ENCODE measurements around the gene ARSI.

The ARSI gene

GRCh38 chr5:150326707-150327106 is 24.0 kb upstream of the ARSI start:
- TF ChIP-seq HDGF (IDR thresholded peaks at IDR 0.05; ENCODE audit: borderline replicate concordance) (no peak), NFRKB (IDR thresholded peaks at IDR 0.05) (no peak)
- DNase-seq (ENCODE audit: extremely low spot score), result no peak
- ChIA-PET POLR2A (no interaction called here), CTCF (no interaction called here)

GRCh38 chr5:150325426-150325825 is 22.7 kb upstream of the ARSI start:
- CTCF ChIA-PET, result no interaction called here
- no peak for TF ChIP-seq HDGF (IDR thresholded peaks at IDR 0.05; ENCODE audit: borderline replicate concordance)
- TF ChIP-seq PKNOX1 (IDR thresholded peaks at IDR 0.05), result no peak
- TF ChIP-seq FOXA1 (IDR thresholded peaks at IDR 0.05), result no peak
- TF ChIP-seq TARDBP (IDR thresholded peaks at IDR 0.05), result no peak
- TF ChIP-seq NFRKB (IDR thresholded peaks at IDR 0.05), result no peak
- TF ChIP-seq ELF4 (IDR thresholded peaks at IDR 0.05), result no peak
- TF ChIP-seq ZNF384 (IDR thresholded peaks at IDR 0.05), result no peak
- no peak for TF ChIP-seq BHLHE40 (IDR thresholded peaks at IDR 0.05; ENCODE audit: borderline replicate concordance)
- no peak for TF ChIP-seq L3MBTL2 (conservative IDR thresholded peaks at IDR 0.05)
- no peak for TF ChIP-seq SP1 (IDR thresholded peaks at IDR 0.05)
- no peak for TF ChIP-seq FOXK2 (IDR thresholded peaks at IDR 0.05)
- no peak for TF ChIP-seq FOXM1 (IDR thresholded peaks at IDR 0.05; ENCODE audit: borderline replicate concordance)
- TF ChIP-seq CTBP1 (IDR thresholded peaks at IDR 0.05; ENCODE audit: borderline replicate concordance), result no peak
- TF ChIP-seq ARNT (IDR thresholded peaks at IDR 0.05), result no peak
- no peak for TF ChIP-seq SUZ12 (IDR thresholded peaks at IDR 0.05)
- TF ChIP-seq LEF1 (IDR thresholded peaks at IDR 0.05; ENCODE audit: borderline replicate concordance), result no peak
- DNase-seq (ENCODE audit: extremely low spot score), result no peak
- POLR2A ChIA-PET, result no interaction called here

GRCh38 chr5:150323819-150324218 is 21.1 kb upstream of the ARSI start:
- CTCF ChIA-PET, result no interaction called here
- POLR2A ChIA-PET, result no interaction called here
- no peak for DNase-seq (ENCODE audit: extremely low spot score)
- TF ChIP-seq HDGF (IDR thresholded peaks at IDR 0.05; ENCODE audit: borderline replicate concordance), result no peak
- TF ChIP-seq BHLHE40 (IDR thresholded peaks at IDR 0.05; ENCODE audit: borderline replicate concordance), result no peak
- no peak for TF ChIP-seq FOXK2 (IDR thresholded peaks at IDR 0.05)
- no peak for TF ChIP-seq ELF4 (IDR thresholded peaks at IDR 0.05)
- no peak for TF ChIP-seq PKNOX1 (IDR thresholded peaks at IDR 0.05)
- no peak for TF ChIP-seq FOXM1 (IDR thresholded peaks at IDR 0.05; ENCODE audit: borderline replicate concordance)
- TF ChIP-seq FOXA1 (IDR thresholded peaks at IDR 0.05), result no peak
- TF ChIP-seq NFRKB (IDR thresholded peaks at IDR 0.05), result no peak
- no peak for TF ChIP-seq ZNF384 (IDR thresholded peaks at IDR 0.05)
- no peak for TF ChIP-seq CTBP1 (IDR thresholded peaks at IDR 0.05; ENCODE audit: borderline replicate concordance)
- TF ChIP-seq SP1 (IDR thresholded peaks at IDR 0.05), result no peak
- no peak for TF ChIP-seq ARNT (IDR thresholded peaks at IDR 0.05)
- TF ChIP-seq SUZ12 (IDR thresholded peaks at IDR 0.05), result no peak
- no peak for TF ChIP-seq L3MBTL2 (conservative IDR thresholded peaks at IDR 0.05)
- TF ChIP-seq LEF1 (IDR thresholded peaks at IDR 0.05; ENCODE audit: borderline replicate concordance), result no peak
- no peak for TF ChIP-seq TARDBP (IDR thresholded peaks at IDR 0.05)

GRCh38 chr5:150323092-150323491 is 20.4 kb upstream of the ARSI start:
- POLR2A ChIA-PET, result no interaction called here
- CTCF ChIA-PET, result no interaction called here

GRCh38 chr5:150322202-150322601 is 19.5 kb upstream of the ARSI start:
- CTCF ChIA-PET, result interaction anchor here (0.7 kb wide), 1 partner anchor 15 kb away, joined by 5 read pairs; no protein-coding TSS in a partner anchor
- POLR2A ChIA-PET, result no interaction called here
- TF ChIP-seq FOXK2 (IDR thresholded peaks at IDR 0.05) (no peak), HDGF (IDR thresholded peaks at IDR 0.05; ENCODE audit: borderline replicate concordance) (no peak)
- no peak for DNase-seq (ENCODE audit: extremely low spot score)

More at GRCh38 chr5:150323092-150323491, 20.4 kb upstream of the ARSI start:
- TF ChIP-seq FOXK2 (IDR thresholded peaks at IDR 0.05) (no peak), CTBP1 (IDR thresholded peaks at IDR 0.05; ENCODE audit: borderline replicate concordance) (no peak), L3MBTL2 (conservative IDR thresholded peaks at IDR 0.05) (no peak), LEF1 (IDR thresholded peaks at IDR 0.05; ENCODE audit: borderline replicate concordance) (no peak), PKNOX1 (IDR thresholded peaks at IDR 0.05) (no peak), ZNF384 (IDR thresholded peaks at IDR 0.05) (no peak), HDGF (IDR thresholded peaks at IDR 0.05; ENCODE audit: borderline replicate concordance) (no peak), FOXA1 (IDR thresholded peaks at IDR 0.05) (no peak), FOXM1 (IDR thresholded peaks at IDR 0.05; ENCODE audit: borderline replicate concordance) (no peak), TARDBP (IDR thresholded peaks at IDR 0.05) (no peak), SP1 (IDR thresholded peaks at IDR 0.05) (no peak), BHLHE40 (IDR thresholded peaks at IDR 0.05; ENCODE audit: borderline replicate concordance) (no peak), ELF4 (IDR thresholded peaks at IDR 0.05) (no peak), SUZ12 (IDR thresholded peaks at IDR 0.05) (no peak), ARNT (IDR thresholded peaks at IDR 0.05) (no peak), NFRKB (IDR thresholded peaks at IDR 0.05) (no peak)
- no peak for DNase-seq (ENCODE audit: extremely low spot score)

GRCh38 chr5:150321784-150322183 is 19.1 kb upstream of the ARSI start:
- CTCF ChIA-PET, result interaction anchor here (0.7 kb wide), 1 partner anchor 15 kb away, joined by 5 read pairs; no protein-coding TSS in a partner anchor
- DNase-seq (ENCODE audit: extremely low spot score), result no peak
- TF ChIP-seq ARNT (IDR thresholded peaks at IDR 0.05), result no peak
- TF ChIP-seq TARDBP (IDR thresholded peaks at IDR 0.05), result no peak
- no peak for TF ChIP-seq NFRKB (IDR thresholded peaks at IDR 0.05)
- TF ChIP-seq HDGF (IDR thresholded peaks at IDR 0.05; ENCODE audit: borderline replicate concordance), result no peak
- no peak for TF ChIP-seq SP1 (IDR thresholded peaks at IDR 0.05)
- TF ChIP-seq FOXK2 (IDR thresholded peaks at IDR 0.05), result no peak
- TF ChIP-seq L3MBTL2 (conservative IDR thresholded peaks at IDR 0.05), result no peak
- TF ChIP-seq FOXM1 (IDR thresholded peaks at IDR 0.05; ENCODE audit: borderline replicate concordance), result no peak
- no peak for TF ChIP-seq SUZ12 (IDR thresholded peaks at IDR 0.05)
- POLR2A ChIA-PET, result no interaction called here
